HK-2 (cell line): ENCODE results near the gene MARF1.
"Not testable (repeated sequence)": the region's sequence is repeated elsewhere in the genome, so short reads cannot be mapped to it uniquely, and the experiment has no call there.

Experiments used
- DNase-seq: peaks from one replicate; pipeline ENCODE4 v3.0.0-alpha.2; 2018; ENCODE audit not compliant: unreplicated experiment

Gene MARF1

GRCh38 chr16:15601212-15601879 is 41.6 kb downstream of the MARF1 start:
- no peak for DNase-seq

GRCh38 chr16:15599303-15600070 is 43.5 kb downstream of the MARF1 start:
- DNase-seq = no peak

GRCh38 chr16:15598648-15599190 is 44.2 kb downstream of the MARF1 start:
- no peak for DNase-seq

GRCh38 chr16:15597822-15598647 is 44.9 kb downstream of the MARF1 start:
- no peak for DNase-seq

DNA sequence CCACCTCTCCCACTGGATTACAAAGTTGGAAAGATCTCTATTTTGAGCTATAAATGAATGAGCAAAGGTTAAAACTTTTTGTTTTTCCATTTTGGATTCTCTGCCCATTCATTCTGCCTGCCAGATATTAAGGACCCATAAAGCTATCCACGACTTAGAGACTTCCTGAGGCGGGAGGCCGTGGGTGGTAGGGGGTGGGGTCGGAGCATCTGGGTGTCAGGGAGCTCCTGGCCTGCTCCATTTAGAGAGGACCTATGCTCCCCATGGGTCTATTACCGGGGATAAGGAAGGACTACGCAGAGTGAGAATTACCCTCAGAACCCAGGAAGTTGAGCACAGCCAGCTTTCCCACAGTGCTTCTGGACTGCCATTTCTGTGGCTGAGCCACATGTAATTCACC is 45.8 kb downstream of the MARF1 start:
- DNase-seq = no peak

- DNase-seq = no peak
Observed at GRCh38 chr16:15594711-15595320, 48.1 kb downstream of the MARF1 start.

GRCh38 chr16:15593235-15593634 is 49.7 kb downstream of the MARF1 start:
- no peak for DNase-seq

GRCh38 chr16:15592324-15592723 is 50.6 kb downstream of the MARF1 start:
- no peak for DNase-seq

DNA sequence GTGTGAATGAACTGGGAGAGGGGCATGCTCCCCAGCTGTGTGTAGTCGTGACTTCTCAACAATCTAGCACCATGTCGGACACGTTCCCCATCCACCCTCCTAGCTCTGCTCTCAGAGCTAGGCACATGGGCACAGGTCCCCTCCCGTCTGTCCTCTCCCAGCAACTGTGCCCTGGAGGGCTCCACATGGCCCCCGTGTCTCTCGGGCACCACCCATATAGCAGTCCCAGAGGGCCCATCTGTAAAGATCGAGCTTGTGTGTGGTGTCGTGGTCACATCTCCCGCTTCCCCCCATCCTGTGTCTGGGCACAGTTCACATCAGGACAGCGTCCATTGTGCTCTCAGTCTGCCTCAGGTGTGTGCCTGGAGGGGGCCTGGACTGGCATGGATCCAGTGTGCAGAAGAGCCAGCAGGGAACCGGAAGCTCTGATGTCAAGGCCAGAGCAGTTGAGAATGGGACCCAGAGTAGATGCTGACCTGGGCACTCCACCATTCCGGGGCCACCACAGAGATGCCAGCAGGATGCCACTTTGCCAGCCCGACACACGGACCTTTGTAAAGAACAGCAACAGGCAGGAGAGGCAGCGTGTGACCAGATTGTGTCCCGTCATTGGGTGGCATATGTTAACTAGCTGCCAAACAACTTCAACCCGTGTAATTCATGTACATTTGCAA is 55.7 kb downstream of the MARF1 start:
- no peak for DNase-seq

- no peak for DNase-seq
Observed at GRCh38 chr16:15586716-15587115, 56.2 kb downstream of the MARF1 start.

GRCh38 chr16:15585956-15586355 is 57.0 kb downstream of the MARF1 start:
- DNase-seq = no peak

DNA sequence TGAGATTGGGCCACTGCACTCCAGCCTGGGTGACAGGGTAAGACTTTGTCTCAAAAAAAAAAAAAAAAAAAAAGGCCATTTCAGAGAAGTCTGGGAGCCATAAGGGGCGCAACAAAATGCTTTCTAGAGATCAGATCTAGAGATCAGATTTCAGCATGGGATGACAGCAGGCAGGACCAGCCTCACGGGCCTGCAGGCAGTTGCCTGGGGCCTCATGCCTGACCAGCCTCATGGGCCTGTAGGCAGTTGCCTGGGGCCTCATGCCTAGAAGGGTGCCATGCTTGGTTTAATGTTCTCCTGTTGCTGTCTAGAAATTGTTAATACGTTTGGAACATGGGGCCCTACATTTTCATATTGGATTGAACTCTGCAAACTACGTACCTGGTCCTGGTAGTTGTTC is 59.4 kb downstream of the MARF1 start:
- no peak for DNase-seq

GRCh38 chr16:15581127-15581815 is 61.7 kb downstream of the MARF1 start:
- no peak for DNase-seq

- no peak for DNase-seq
Observed at GRCh38 chr16:15578824-15579223, 64.1 kb downstream of the MARF1 start.

GRCh38 chr16:15576960-15577958 is 65.7 kb downstream of the MARF1 start:
- DNase-seq = no peak

DNA sequence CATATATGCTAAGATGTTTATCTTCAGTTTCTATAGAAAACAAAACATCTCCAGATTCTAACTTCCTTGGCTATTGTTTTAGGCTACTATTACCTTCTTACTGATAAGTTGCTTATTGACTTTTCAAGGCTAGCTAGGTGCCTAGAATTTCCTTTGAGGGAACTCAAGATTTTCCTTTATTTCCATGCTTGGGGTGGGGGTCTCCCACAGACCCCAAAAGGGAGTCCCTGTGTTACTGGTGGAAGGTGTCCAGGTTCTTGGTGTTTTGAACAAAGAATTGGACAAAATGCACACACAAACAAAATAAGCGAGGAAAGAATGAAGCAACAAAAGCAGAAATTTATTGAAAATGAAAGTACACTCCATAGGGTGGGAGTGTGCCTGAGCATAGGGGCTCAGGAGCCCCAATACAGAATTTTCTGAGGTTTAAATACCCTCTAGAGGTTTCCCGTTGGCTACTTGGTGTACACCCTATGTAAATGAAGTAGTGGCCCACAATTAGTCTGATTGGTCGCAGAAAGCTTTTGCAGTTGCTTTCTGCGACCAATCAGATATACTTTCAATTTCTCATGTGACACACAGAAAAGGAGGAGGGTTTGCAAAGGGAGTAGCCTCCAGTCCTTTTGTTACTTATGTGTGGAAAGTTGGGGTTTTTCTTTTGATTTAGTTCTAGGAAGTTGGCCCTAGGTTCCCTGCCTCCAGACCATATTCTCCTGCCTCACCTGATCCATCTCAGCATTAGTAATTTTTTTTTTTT is 67.5 kb downstream of the MARF1 start:
- DNase-seq = no peak

GRCh38 chr16:15574614-15574948 is 68.4 kb downstream of the MARF1 start:
- no peak for DNase-seq

DNA sequence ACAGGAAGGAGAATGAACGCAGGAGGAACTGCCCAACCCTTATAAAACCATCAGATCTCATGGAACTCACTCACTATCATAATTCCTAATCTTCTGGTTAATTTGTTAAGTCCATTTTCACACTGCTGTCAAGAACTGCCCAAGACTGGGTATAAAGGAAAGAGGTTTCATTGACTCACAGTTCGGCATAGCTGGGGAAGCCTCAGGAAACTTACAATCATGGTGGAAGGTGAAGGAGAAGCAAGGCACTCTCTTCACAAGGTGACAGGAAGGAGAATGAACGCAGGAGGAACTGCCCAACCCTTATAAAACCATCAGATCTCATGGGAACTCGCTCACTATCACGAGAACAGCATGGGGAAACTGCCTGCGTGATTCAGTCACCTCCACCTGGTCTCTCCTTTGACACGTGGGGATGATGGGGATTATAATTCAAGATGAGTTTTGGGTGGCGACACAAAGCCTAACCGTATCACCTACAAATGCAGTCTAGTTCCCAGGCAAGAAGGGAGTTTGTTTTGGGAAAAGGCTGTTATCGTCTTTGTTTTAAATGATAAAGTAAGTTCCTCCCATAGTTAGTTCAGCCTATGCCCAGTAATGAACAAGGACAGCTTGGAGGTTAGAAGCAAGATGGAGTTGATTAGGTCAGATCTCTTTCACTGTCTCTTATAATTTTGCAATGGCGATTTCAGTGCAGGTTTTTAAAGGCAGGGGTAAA is 68.9 kb downstream of the MARF1 start:
- not testable (repeated sequence) for DNase-seq
